Measurements from ENCODE around the gene POU2AF3. TPM values are rescaled to one million over a fixed set of nuclear protein-coding genes. Genes with fewer than 3 reads are reported as not detected.

The POU2AF3 gene, protein sequence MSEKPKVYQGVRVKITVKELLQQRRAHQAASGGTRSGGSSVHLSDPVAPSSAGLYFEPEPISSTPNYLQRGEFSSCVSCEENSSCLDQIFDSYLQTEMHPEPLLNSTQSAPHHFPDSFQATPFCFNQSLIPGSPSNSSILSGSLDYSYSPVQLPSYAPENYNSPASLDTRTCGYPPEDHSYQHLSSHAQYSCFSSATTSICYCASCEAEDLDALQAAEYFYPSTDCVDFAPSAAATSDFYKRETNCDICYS
- total RNA-seq = not detected in 2 replicates

DNA sequence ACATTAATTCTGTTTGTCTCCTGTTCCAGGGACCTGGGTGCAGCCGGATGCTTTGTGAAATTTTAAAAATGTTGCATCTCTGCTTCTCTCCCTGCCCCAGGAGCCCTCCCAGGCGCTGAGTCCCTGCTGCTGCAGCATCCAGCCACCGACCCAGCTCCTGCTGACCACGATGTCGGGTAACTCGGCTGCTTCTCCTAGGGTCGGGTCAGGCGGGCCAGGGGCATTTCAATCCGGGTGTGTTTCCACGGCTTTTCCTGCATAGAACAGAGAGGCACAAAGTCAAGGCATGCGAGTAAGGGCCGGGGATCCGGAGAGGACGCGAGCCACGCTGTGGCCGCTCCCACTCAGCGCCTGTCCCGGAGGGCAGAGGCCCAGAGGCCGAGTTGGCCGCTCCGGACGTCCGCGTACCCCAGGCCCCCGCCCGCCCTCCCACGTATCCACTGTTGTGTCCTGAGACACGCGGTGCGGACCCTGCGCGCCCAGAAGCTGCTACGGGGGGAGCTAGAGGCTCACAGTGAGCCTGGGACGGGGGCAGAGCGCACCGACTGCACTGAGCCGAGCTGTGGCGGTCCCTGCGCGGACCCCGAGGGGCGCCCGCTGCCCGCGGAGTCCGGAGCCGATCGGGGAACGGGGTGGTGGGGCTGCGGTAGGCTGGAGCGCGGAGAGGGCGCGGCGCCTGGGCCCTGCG is at the start of gene POU2AF3:
Gene POU2AF3, plus strand, starts transcription at position 134 of the 688 bp plus-strand sequence. Its CDS starts 36 bp downstream, at position 170.

Small RNAs within 50 kb of the gene (small RNA-seq; reads per million reads assigned to genes)
- not detected for gene MIR4491

Other genes with a start within 250 kb of the POU2AF3 start
- gene POU2AF2, start 52.8 kb upstream of the POU2AF3 start, total RNA-seq = not detected in 2 replicates
- not detected in 2 replicates for gene POU2AF1, start 80.7 kb downstream of the POU2AF3 start, total RNA-seq
- not detected in 2 replicates for gene BTG4, start 213.8 kb downstream of the POU2AF3 start, total RNA-seq
- not detected in 2 replicates for gene HOATZ, start 216.2 kb downstream of the POU2AF3 start, total RNA-seq
- gene LAYN, start 242.2 kb downstream of the POU2AF3 start, total RNA-seq = 7.7 and 10.2 TPM in 2 replicates